Inflammatory macrophage (primary cell): ENCODE results near the gene CSF1.

Source experiments
- DNase-seq, 2 donors: peaks; one replicate each; pipeline ENCODE4 v3.0.0-alpha.2; 2020 to 2022

The CSF1 gene

DNA sequence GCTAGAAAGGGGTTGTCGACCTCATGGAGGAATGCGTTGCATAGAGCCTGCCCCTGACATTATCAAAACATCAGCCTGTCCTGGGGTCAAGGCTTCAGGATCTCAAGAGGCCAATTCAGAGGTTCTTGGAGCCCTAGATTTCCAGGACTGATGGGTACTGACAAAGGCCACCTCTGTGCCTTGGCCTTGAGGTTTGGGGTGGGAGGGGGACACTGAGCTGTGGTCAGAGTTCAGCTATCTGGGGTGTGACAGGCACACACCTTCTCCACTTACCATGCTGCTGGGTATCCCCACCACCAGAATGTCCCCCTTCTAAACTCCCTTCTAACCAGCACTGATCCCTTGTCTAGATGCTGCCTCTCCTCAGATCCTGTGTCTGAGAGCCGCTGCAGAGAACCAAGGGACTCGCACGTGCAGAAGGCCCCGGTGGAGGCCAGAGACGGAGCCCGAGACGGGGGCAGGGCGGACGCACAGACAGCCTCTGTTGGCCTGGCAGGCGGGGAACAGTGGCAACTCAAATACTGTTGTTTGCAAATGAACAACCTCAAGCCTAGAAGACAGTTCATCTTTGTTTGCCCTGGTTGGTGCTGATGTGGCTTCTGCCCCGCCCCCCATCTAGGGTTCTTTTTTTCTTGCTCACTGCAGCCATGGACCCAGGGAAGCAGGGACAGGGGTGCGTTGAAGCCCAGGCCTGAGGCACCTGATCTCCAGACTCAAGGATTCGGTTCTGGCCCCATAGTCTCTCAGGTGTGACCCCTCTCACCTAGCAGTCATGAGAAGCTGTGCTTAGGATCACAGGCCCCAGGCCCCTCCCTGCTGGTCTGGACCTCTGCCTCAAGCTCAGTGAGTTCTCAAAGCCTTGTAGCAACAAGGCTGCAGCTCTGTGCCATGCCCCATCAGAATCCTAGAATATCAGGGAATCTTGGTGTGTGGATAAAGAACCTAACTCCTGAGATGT, 28.1 kb upstream of the CSF1 start:
- no peak for DNase-seq

DNA sequence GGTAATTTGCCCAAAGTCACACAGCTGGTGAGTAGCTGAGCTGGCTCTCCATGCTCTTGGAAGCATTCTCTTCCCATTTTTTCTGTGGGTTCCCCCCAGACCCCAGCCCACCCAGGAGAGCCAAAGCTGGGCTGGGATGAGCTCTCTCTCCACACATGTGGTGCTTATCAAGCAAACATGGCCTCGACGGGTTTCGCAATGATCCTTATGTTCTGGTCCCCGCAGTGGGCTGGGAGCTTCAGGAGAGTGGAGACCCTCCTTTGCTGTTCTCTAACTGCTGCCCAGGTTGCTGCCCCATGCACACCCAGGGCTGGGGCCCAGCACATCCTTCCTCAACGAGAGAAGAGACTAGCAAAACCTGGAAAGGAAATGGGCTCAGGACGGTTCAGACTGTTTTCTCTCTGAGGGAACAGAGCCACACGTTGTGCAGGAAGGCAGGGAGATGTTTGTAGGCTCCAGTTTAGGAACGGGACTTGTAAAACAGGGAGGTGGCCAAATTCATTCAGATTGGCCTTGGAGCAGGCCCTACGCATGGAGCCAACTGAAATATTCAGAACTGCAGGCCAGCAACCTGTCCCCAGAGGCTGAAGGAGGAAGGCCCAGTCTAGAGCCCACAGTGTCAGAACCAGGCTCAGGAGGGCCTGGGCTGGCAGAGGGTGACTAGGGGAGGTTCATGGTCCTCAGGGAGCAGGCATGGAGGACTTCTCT, 27.2 kb upstream of the CSF1 start:
- DNase-seq: no peak

DNA sequence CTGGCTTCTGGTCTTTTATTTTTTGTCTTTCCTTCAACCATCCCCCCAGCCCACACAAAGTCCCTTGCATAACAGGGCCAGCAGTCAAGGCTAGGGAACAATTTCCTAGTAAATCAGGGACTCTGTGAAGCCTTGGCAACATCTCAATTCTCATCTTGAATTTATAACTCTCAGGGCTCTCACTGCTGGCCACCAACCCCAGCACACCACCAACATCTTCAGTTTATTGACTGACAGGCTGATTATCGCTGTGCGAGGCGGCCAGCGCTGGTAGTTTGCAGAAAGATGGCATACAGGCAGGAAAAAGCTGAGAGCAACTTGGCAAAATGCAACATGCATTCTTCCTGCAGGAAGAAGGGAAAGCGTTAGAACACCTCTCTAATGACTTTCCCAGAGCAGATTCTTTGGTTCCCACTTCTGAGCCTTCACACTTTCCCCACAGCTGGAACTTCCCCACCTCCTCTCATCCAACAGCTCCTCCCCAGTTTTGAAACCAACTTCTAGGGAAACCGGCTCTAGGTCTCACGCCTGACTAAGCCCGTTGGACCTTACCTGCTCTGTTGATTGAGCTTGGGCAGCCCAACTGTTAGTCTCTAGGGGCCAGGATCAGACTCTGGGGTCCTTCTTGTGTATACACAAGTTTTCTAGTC, 26.3 kb upstream of the CSF1 start:
- peak in 1 of 2 donors; percentile 60 for DNase-seq

DNA sequence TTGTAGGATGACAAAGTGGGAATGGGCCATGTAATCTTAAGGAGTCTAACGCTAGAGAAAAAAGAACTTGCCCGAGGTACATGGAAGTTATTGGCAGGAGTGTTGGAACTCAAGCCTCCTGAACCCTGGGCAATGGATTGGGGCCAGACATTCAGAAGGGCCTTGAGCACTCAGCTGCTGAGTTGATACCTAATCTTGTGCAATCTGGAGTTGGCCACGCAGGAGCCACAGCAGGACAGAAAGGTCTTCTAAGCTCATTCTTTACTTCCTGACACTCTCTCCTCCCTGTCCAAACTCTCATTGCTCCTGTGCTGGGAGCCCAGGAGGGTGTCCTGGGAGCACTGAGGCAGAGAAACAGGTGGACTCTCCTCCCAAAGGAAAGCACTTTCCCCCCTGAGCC, 25.1 kb upstream of the CSF1 start:
- DNase-seq: no peak

DNA sequence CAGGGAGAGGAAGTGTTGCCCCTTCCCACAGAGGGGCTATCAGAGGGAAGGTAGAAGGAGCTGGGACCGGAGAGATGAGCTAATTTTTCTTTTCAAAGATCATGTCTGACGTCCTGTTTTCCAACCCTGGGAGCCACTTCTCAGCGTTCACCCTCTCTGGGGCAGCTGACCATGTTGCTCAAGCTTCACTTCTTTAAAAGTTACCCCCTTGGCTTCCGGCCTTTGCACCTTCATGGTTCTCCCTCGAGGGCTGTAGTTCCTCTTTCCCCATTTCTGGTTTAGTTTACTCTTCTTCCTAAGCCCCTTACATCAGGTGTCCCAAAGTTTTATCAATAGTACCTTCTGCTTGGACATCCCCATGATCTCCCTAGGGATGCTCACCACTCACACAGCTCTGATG, 23.8 kb upstream of the CSF1 start:
- DNase-seq: peak; percentile 85 to 90

DNA sequence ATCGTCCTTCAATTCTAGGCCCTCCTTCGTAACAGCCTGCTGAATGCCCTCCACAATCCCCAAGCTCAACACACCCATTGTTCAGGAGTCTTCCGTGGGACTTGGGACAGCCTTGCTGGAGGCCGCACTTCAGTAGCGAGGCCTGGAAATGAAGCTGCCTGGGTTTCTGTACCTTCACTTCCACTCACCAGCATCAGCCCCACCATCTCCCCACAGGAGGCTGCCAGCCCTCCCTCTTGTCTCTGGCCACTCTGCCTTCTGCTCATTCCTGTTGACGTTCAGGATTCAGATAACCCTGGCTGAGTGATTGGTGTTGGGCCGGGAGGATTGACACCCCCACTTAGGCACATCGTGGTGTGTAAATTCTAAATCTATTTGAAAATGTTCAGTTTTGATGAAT, 23.4 kb upstream of the CSF1 start:
- DNase-seq: no peak

DNA sequence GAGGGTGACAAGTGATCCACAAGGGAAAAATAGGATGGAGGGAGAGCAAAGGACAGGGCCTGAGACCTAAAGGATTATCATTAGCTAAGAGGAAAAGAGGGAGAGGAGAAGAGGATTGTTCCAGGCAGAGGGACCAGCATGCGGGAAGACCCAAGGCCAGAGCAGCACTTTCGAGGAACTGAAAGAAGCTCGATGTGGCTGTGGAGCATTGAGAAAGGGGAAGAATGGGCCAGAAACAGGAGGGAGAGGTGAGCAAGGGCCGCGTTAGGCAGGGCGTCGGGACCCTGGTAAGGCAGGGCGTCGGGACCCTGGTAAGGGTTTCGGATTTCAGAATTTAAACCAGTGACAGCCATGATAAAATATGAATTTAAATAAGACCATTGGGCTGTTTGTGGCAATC, 22.8 kb upstream of the CSF1 start:
- DNase-seq: peak; percentile 37 to 48

DNA sequence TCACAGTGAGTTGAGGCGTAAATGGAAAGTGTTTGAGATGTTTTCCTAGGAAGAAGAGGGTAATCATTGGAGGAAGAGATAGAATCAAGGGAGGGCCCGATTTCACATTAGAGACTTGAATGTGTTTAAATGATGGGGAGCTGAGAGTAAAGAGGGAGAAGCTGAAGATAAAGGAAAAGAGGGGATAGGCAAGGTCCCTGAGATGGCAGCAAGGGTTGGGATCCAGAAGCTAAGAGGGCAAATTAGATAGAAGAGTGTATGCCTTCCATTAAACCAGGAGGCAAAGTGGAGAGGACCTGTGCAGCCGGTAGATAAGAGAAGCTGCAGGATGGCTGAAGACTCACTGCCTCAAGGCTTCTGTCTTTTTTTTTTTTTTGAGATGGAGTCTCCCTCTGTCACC, 21.6 kb upstream of the CSF1 start:
- DNase-seq: no peak

DNA sequence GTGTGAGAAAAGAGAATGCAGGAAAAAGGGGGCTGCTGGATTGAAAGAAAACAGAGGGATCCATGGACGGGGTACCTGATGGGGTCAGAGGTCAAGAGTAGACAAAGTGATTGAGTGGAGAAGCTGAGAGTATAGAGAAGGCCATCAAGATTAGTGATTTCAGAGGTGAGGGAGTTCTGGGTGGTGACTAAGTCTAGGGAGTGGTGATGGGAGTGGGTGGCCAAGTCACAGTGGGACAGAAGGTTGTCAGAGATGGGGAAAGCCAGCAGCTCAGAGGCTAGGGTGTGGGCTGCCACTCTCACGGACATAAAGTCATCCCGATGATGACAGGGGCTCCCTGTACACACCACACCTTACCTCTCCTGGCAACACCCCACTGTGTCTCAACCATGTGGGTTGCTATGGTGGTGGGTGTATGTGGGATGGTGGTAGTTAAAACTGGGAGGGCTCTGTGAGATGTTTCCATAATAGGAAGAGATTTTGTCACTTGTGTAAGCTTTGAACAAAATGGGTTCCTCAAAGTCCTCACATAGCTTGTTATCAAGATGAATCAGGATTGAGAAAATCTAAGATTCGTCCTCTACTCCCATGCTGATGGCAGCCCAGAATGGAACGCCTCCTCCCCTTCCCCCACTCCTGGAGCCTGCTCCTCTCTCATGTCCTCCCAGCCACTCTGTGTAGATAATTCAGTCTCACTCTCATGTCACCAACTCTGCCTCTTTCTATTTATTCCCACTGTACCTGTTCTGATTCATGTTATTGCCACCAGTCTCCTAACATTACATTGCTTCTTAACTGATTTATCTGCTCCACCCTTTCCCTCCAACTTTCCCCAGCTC, 20.3 kb upstream of the CSF1 start:
- peak; percentile 95 to 99 for DNase-seq

DNA sequence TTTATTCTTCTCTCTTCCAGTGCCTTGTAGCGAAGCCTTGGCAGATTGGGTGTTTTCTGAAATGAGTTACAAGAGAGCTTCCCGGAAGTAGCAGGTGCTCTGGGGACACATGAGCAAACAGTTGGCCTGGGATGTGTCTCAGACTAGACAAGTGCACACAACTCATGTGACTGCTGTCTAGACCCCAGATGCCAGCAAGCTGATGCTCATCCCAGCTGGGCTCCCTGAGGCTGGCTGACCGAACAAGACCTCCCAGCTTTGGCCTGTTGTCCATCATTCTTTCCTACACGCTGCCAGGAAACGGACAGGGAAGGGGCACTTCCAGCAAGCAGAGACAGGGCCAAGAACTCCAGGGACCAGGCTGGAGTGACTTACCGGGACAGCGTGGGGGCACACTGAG, 18.7 kb upstream of the CSF1 start:
- no peak for DNase-seq

DNA sequence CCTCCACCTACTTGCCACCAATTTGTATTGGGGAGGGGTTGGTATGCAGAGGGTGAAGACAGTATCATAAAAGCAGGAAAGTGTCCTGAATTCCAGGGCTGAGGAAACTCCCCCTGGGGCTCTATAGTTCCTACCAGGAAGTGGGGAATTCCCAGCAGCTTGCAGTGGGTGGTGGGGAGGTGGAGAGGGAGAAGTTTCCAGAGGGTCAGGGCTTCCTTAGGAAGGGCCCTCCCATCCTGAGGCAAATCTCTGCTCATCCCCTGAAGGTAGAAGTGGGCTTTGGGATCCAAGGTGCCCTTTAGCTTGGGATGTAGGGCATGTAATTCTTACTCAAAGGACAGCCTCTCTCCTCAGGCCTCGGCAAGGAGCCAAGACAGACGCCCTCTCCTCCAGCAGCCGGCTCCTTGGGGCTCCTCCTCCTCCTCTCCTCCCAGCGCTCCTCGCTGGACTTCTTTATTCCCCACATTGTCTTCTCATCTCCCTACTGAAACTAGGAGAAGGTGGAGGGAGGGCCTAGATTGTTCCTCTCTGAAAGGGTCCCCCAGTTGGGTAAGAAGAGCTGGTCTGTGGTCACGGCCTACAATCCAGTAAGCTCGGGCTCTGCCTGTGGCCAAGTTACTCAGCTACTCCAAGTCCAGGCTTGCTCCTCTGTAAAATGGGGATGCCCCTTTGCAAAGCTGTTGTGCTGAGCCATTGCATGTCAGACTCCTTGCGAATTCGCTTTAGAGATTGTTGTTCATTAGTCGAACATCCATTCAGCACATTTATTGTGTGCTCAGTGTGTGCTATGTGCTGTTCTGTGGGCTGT, 17.9 kb upstream of the CSF1 start:
- peak; percentile 39 to 72 for DNase-seq

DNA sequence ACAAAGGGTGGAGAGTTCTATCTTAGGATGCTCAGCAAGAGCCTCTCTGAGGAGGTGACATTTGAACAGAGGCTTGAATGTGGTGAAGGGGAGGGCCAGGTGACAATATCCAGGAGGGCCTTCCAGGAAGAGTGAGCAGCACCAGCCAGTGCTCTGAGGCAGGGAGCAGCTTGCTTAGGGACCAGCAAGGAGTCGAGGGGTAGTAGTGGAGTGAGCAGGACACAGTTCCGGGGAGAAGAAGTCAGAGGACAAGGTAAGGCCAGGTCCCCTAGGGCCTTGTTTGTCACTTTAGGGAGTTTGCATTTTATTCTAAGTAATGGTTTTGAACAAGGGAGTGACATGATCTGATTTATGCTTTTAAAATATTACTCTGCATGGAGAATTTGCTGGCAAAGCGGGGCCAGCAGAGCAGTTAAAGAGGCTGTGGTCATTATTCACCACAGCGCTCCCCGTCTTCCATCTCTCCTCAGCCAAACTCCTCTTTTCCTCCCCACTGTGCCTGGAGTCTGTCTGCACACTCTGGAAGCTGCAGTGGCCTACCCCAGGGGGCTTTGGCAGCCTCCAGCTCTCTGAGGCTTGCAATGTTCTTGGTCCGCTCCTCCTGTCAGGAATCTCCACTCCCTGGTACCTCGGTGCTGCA, 17.0 kb upstream of the CSF1 start:
- no peak for DNase-seq

DNA sequence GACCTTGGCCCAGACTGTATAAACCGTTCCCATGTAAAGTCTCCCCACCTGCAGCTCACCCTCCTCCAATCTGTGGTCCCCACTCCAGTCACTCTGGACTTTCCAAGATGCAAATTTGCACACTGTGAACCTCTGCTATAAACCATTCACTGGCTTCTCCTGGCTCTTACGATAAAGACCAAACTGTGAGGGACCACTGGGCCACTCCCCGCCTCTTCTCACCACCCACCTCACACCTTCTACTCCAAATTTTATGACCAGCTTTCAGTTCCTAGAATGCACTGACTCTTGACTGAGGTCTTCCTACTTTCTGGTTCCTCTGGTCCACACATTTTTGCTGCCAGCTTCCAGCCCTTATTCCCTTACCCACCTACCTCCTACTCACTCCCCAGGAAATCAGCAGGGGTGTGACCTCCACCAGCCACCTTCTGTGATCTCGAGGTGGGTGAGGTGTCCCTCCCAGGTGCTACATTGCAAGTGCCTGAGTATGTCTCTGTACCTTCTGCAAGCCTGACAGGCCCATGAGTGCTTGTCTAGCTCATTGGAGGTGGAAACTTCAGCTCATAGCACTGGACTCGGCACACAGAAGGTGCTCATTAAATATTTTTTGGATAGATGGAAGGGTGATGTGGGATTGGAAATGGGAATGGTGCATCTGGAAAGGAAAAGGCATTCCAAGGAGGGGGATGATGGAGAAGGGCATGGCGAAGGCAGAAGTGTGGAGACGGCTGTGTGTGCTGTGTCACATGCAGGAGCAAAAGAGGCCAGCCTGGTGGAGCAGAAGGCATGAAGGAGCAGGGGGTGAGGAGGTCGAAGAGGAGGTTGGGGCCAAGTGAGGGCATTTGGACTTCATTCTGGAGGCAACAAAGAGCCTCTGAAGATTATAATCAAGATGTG, 15.6 kb upstream of the CSF1 start:
- DNase-seq: no peak

DNA sequence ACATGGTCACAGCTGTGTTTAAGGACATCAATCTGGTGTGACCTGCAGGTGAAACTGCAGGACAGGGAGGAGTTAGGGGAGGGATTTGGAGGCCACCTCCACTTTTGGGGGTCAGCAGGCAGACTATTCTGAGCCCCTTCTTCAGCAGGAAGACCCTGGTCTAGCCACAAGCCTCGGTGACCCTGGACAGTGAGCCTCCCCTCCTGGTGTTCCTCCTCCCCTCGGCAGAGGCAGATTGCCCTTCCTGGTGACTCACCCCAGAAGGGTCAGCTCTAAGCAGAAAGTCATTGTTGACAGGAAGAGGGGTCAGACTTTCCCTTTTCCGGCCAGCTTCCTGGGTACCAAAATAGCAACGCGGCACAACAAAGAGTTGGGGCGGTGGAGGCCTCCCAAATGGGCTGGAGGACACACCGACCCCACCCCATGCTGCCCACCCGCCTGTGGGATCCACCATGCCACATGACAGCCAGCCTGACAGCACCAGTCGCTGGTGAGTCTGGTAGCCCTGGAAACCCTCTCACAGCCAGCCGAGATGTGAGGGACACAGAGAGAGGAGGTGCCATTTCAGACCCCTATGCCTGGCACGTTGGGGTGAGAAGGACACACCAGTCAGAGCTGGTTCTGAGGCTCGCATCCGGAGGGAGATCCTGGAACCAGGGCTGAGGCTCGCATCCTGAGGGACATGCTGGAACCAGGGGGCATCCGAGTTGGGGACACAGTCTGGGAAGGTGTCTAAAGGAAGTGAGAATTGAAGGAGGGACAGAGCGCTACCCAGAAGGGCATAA, 14.7 kb upstream of the CSF1 start:
- DNase-seq: peak; percentile 65 to 74

DNA sequence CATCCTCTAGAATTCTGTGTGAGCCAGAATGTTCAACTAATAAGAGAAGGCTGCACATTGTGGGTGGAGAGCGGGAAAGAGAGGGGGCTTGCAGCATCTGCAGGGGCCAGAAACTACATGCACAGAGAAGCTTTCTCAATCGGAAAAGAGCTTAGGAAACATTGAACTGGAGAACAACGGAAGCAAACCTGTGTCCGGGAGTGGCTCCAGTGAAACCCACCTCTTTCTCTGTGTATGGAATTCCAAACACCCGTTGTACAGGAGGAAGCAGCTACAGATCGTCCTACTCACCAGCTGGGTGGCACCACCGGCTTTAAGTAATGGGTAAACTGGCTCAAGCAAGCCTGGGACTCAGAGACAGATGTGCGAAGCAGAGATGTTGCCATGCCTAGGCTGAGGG, 14.0 kb upstream of the CSF1 start:
- DNase-seq: no peak

DNA sequence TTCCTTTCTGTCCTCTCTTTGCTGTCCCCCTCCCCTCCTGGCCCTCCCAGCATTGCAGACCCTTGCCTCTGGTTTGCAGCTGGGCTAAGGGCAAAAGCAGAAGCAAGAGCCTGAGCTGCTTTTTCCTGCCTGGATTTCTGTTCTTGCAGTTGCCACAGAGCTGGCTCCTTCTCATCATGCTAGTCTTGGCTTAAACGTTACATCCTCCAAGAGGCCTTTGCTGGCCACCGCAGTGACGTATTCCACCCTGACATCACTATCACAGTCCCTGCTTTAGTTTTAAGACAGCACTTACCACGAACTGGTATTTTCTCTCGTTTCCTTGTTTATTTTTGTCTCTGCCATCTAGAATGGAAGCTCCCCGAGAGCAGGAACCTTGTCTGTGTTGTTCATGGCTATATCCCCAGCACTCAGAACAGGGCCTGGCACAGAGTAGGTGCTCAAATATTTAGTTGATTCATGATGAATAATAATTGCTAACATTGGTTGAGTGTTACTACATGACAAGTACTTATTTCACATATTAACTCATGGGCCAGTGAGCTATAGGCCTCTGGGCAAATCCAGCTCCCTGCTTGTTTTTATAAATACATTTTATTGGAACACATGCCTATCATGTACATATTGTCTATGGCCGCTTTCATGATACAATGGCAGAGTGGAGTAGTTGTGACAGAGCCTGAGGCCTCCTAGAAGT, 13.2 kb upstream of the CSF1 start:
- DNase-seq: peak; percentile 51 to 65

DNA sequence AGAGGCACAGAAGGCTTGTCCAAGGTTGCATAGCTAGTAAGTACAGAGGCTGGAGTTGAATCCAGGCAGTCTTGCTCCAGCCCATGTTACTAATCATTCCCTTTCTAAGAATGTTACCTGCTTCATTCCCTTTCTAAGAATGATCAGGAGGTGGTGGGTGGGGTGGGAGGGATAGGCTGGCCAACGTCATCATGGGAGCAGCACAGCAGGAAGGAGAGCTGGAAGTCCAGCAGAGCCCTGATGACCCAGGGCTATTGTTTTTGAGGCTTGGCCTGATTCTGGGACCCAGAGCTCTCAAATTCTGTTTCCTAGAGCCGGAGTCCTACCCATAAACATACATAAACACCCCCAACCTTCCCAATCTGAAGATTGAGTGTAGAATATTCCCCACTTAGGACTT, 11.8 kb upstream of the CSF1 start:
- no peak for DNase-seq

DNA sequence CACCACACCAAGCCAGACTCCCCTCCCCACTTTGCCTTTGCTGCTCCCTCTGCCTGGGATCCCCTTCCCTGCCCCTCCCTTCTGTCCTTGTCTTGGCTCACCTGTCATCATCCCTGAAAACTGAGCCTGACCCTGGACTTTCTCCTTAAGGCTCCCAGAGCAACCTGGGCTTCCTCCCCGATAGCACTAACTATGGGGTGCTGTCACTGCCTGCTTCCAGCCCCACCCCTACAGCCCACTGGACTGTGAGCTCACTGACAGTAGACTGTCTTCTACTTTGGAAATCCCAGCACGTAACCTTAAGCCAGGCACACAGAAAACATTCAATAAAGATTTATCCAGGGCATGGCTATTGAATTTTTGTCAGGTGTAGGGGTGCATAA, 9.5 kb upstream of the CSF1 start:
- peak; percentile 37 to 76 for DNase-seq
